Neural cell (in vitro differentiated cells): ENCODE measurements around the gene RGL1. TPM values are rescaled to one million over a fixed set of nuclear protein-coding genes. Genes with fewer than 3 reads are reported as not detected.

Source experiments
- H2AFZ ChIP-seq: fragments of 200-600, 300-800 bp; sonication (generic), shearing (Covaris generic); 2 replicates; pipeline ENCODE4 v1.6.0; 2014; ENCODE audit warnings: low read depth, mild to moderate bottlenecking, antibody characterized with exemption, low read length, moderate library complexity
- H3F3A ChIP-seq: fragments of 200-600 bp; shearing (Covaris generic); 2 replicates; pipeline ENCODE4 v1.6.1; 2016; ENCODE audit warnings: mild to moderate bottlenecking, moderate library complexity, mixed read lengths, antibody characterized with exemption, low read length; ENCODE audit not compliant: insufficient read depth, poor library complexity, severe bottlenecking
- H3K27ac ChIP-seq: fragments of 200-600, 300-800 bp; sonication (generic), shearing (Covaris generic); 2 replicates; pipeline ENCODE4 v1.5.1; 2014; ENCODE audit warnings: mild to moderate bottlenecking, low read length, moderate library complexity
- H3K27me3 ChIP-seq: fragments of 300-800, 200-600 bp; sonication (generic), shearing (Covaris generic); 2 replicates; pipeline ENCODE4 v1.6.0; 2014; ENCODE audit warnings: mild to moderate bottlenecking, low read depth, low read length, moderate library complexity; ENCODE audit not compliant: insufficient read depth
- H3K36me3 ChIP-seq: fragments of 300-800, 200-600 bp; sonication (generic), shearing (Covaris generic); 2 replicates; pipeline ENCODE4 v1.5.1; 2014; ENCODE audit warnings: mild to moderate bottlenecking, antibody characterized with exemption, low read length, moderate library complexity; ENCODE audit not compliant: insufficient read depth
- H3K4me2 ChIP-seq: fragments of 300-800, 200-600 bp; sonication (generic), shearing (Covaris generic); 2 replicates; pipeline ENCODE4 v1.6.0; 2014; ENCODE audit warnings: mild to moderate bottlenecking, low read length
- H3K4me3 ChIP-seq: fragments of 300-800, 200-600 bp; sonication (generic), shearing (Covaris generic); 2 replicates; pipeline ENCODE4 v1.5.1; 2014; ENCODE audit warnings: mild to moderate bottlenecking, low read length, moderate library complexity
- H3K79me2 ChIP-seq: fragments of 200-600 bp; shearing (Covaris generic); replicated peaks from 2 replicates; pipeline ENCODE4 v1.6.0; 2014; ENCODE audit warnings: mild to moderate bottlenecking, low read length, moderate library complexity; ENCODE audit not compliant: insufficient read depth
- H3K9ac ChIP-seq: fragments of 300-800, 200-600 bp; sonication (generic), shearing (Covaris generic); 2 replicates; pipeline ENCODE4 v1.6.1; 2016; ENCODE audit warnings: mild to moderate bottlenecking, low read length, mixed read lengths
- H3K9me2 ChIP-seq: fragments of 200-600 bp; shearing (Covaris generic); 2 replicates; pipeline ENCODE4 v1.6.1; 2016; ENCODE audit warnings: mild to moderate bottlenecking, low read length, mixed read lengths; ENCODE audit not compliant: insufficient read depth
- H3K9me3 ChIP-seq: fragments of 200-600, 300-800 bp; sonication (generic), shearing (Covaris generic); 2 replicates; pipeline ENCODE4 v1.6.1; 2016; ENCODE audit warnings: mild to moderate bottlenecking, mixed run types, low read length, moderate library complexity, mixed read lengths
- H4K20me1 ChIP-seq: fragments of 200-600 bp; shearing (Covaris generic); 2 replicates; pipeline ENCODE4 v1.6.1; 2016; ENCODE audit warnings: mild to moderate bottlenecking, mixed run types; ENCODE audit not compliant: insufficient read depth
- EP300 ChIP-seq: fragments of 450-650 bp; conservative IDR thresholded peaks from 2 replicates; pipeline ENCODE4 v1.6.1; 2014; ENCODE audit warnings: antibody characterized with exemption, mild to moderate bottlenecking, moderate library complexity; ENCODE audit not compliant: poor library complexity, severe bottlenecking
- EZH2 ChIP-seq: fragments of 200-600, 300-800 bp; shearing (Covaris generic), sonication (generic); IDR thresholded peaks from 2 replicates; pipeline ENCODE4 v1.6.1; 2014; ENCODE audit warnings: antibody characterized with exemption, low read length, borderline replicate concordance, mild to moderate bottlenecking; ENCODE audit not compliant: insufficient read depth, poor library complexity, severe bottlenecking
- MXI1 ChIP-seq: fragments of 450-650 bp; conservative IDR thresholded peaks from 2 replicates; pipeline ENCODE4 v1.6.1; 2014; ENCODE audit warnings: antibody characterized with exemption, mild to moderate bottlenecking; ENCODE audit not compliant: poor library complexity, severe bottlenecking
- POLR2AphosphoS5 ChIP-seq: IDR thresholded peaks from 2 replicates; pipeline ENCODE4 v1.6.1; 2012
- RAD21 ChIP-seq: fragments of 450-650 bp; conservative IDR thresholded peaks from 2 replicates; pipeline ENCODE4 v1.6.1; 2014; ENCODE audit warnings: antibody characterized with exemption, mild to moderate bottlenecking, moderate library complexity
- SMC3 ChIP-seq: fragments of 450-650 bp; conservative IDR thresholded peaks from 2 replicates; pipeline ENCODE4 v1.6.1; 2014; ENCODE audit warnings: antibody characterized with exemption, mild to moderate bottlenecking, moderate library complexity; ENCODE audit not compliant: poor library complexity
- TAF1 ChIP-seq: IDR thresholded peaks from 2 replicates; pipeline ENCODE4 v1.6.1; 2012; ENCODE audit warnings: low read depth
- polyA plus RNA-seq: library from polyadenylated mRNA; depleted of rRNA; stranded (reverse); fragments of >200 nt; gene quantifications from 2 replicates; pipeline ENCODE4 v1.2.3, GENCODE V29; 2014
- TF ChIP-seq, protein P1 (sequence below): fragments of 450-650 bp; IDR thresholded peaks from 2 replicates; pipeline ENCODE4 v1.5.1; 2014; ENCODE audit warnings: antibody characterized with exemption, mild to moderate bottlenecking, moderate library complexity; ENCODE audit not compliant: poor library complexity, severe bottlenecking

The RGL1 gene
- polyA plus RNA-seq, 1 donor from 2014 or later = 14.7 TPM

GRCh38 chr1:183883623-183884022 is 78.7 kb downstream of the RGL1 start:
- no peak overlapping the region for H3K4me3 ChIP-seq
- no peaks in the 10 kb centered on the region for H4K20me1 ChIP-seq
- H3K27me3 ChIP-seq = no peaks in the 10 kb centered on the region
- TF ChIP-seq MXI1 (no peak), EZH2 (no peak), POLR2AphosphoS5 (no peak), EP300 (no peak), TAF1 (no peak), RAD21 (no peak)
- TF ChIP-seq, protein P1, sequence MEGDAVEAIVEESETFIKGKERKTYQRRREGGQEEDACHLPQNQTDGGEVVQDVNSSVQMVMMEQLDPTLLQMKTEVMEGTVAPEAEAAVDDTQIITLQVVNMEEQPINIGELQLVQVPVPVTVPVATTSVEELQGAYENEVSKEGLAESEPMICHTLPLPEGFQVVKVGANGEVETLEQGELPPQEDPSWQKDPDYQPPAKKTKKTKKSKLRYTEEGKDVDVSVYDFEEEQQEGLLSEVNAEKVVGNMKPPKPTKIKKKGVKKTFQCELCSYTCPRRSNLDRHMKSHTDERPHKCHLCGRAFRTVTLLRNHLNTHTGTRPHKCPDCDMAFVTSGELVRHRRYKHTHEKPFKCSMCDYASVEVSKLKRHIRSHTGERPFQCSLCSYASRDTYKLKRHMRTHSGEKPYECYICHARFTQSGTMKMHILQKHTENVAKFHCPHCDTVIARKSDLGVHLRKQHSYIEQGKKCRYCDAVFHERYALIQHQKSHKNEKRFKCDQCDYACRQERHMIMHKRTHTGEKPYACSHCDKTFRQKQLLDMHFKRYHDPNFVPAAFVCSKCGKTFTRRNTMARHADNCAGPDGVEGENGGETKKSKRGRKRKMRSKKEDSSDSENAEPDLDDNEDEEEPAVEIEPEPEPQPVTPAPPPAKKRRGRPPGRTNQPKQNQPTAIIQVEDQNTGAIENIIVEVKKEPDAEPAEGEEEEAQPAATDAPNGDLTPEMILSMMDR = no peak
- no peaks in the 10 kb centered on the region for H3K9me3 ChIP-seq
- no peak overlapping the region for H3K9ac ChIP-seq
- H3K27ac ChIP-seq = no peak overlapping the region
- no peak overlapping the region for H3K4me2 ChIP-seq
- H2AFZ ChIP-seq = no peak overlapping the region
- H3K36me3 ChIP-seq = no peaks in the 10 kb centered on the region
- no peaks in the 10 kb centered on the region for H3K9me2 ChIP-seq
- H3K79me2 ChIP-seq = no peaks in the 10 kb centered on the region
- H3F3A ChIP-seq = no peaks in the 10 kb centered on the region

DNA sequence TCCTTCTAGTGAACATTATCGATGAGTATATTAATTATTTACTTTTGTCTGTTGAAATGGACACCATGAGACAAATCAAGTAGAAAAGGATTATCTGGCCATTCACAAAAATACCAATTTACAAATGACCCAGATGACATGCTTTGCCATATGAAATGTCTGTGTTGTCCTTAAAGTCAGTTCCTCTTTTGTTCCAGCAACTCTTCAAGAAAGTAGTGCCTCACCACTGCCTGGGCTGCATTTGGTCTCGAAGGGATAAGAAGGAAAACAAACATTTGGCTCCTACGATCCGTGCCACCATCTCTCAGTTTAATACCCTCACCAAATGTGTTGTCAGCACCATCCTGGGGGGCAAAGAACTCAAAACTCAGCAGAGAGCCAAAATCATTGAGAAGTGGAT is 79.6 kb downstream of the RGL1 start:
- TF ChIP-seq EZH2 (no peak), EP300 (no peak), RAD21 (no peak), MXI1 (no peak)
- Histone ChIP-seq H3K27ac (no peak overlapping the region), H4K20me1 (no peaks in the 10 kb centered on the region), H3K36me3 (no peaks in the 10 kb centered on the region), H3K9me2 (no peaks in the 10 kb centered on the region), H3K79me2 (no peaks in the 10 kb centered on the region), H3K4me3 (no peak overlapping the region), H3K27me3 (no peaks in the 10 kb centered on the region), H3K4me2 (no peak overlapping the region), H3K9ac (no peak overlapping the region), H2AFZ (no peak overlapping the region), H3K9me3 (no peaks in the 10 kb centered on the region), H3F3A (no peaks in the 10 kb centered on the region)

- Histone ChIP-seq H3K9me3 (no peaks in the 10 kb centered on the region), H3K79me2 (no peaks in the 10 kb centered on the region), H4K20me1 (no peaks in the 10 kb centered on the region), H3K9me2 (no peaks in the 10 kb centered on the region), H3K27ac (no peak overlapping the region), H3K4me2 (no peak overlapping the region), H3K4me3 (no peak overlapping the region), H3K9ac (no peak overlapping the region), H2AFZ (no peak overlapping the region), H3F3A (no peaks in the 10 kb centered on the region), H3K36me3 (no peaks in the 10 kb centered on the region), H3K27me3 (no peaks in the 10 kb centered on the region)
- no peak for TF ChIP-seq POLR2AphosphoS5
- no peak for TF ChIP-seq RAD21
- no peak for TF ChIP-seq EP300
- no peak for TF ChIP-seq EZH2
- no peak for TF ChIP-seq MXI1
- TF ChIP-seq, protein P1 = no peak
- TF ChIP-seq TAF1 = no peak
- no peak for TF ChIP-seq SMC3
Measured at GRCh38 chr1:183885142-183885735, 80.3 kb downstream of the RGL1 start.
